Suprapubic skin (tissue), 3 donors: ENCODE data around the gene HILPDA.

Source experiments
- POLR2A ChIP-seq, 2 donors: fragments of 450-650 bp; IDR thresholded peaks; one replicate each; pipeline ENCODE4 v1.6.1; 2017; ENCODE audit warnings: antibody characterized with exemption in 2 of 2, mild to moderate bottlenecking in 2 of 2, moderate library complexity in 2 of 2
- TF ChIP-seq, protein P1 (sequence below), 2 donors: fragments of 200-600 bp in 1 of 2; fragments of 450-650 bp in 1 of 2; sonication (generic) in 1 of 2; IDR thresholded peaks; one replicate each; pipeline ENCODE4 v1.5.1; 2016 to 2019; ENCODE audit warnings: antibody characterized with exemption in 2 of 2, mild to moderate bottlenecking in 1 of 2, moderate library complexity in 1 of 2

DNA sequence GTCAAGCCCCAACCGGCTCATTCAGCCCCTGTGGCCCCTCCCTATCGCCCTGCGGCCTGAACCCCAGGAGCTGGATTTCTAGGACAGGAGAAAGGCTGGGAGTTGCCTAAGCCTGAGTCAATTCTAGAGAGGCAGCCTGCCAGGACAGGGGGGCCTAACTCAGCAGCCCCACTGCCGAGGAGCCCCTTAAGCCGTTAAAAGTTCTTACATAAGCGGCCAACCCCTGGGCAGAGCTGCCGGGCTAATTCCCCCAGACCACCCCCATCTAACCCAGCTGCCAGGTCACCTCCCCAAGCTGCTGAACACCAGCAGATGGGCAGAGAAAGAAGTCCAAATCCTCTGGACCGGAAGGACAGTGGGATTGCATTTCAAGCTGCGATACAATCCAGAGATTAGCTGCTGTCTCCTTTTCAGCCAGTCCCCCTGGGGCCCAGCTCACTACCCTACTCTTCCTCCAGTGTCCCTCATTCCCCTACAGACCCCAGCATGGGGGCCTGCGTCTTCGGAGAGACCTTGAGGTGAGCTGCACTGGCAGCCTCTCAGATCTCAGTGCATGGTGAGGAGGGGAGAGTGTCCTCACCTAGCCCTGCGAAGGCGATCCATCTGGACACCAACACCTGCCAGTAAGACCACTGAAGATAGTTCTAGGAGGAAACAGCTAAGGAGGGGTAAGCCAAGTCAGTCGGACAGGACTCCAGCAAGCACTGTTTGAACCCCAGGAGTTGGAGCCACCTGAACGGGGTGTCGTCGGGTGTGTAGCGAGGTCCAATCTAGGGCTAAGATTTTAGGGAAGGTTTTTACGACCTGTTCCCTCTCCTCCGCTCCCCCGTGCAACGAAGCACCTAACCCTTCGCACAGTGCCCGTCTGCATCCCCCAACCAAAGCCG is 46.7 kb upstream of the HILPDA start:
- no peak for TF ChIP-seq POLR2A (IDR thresholded peaks at IDR 0.05)
- TF ChIP-seq, protein P1, sequence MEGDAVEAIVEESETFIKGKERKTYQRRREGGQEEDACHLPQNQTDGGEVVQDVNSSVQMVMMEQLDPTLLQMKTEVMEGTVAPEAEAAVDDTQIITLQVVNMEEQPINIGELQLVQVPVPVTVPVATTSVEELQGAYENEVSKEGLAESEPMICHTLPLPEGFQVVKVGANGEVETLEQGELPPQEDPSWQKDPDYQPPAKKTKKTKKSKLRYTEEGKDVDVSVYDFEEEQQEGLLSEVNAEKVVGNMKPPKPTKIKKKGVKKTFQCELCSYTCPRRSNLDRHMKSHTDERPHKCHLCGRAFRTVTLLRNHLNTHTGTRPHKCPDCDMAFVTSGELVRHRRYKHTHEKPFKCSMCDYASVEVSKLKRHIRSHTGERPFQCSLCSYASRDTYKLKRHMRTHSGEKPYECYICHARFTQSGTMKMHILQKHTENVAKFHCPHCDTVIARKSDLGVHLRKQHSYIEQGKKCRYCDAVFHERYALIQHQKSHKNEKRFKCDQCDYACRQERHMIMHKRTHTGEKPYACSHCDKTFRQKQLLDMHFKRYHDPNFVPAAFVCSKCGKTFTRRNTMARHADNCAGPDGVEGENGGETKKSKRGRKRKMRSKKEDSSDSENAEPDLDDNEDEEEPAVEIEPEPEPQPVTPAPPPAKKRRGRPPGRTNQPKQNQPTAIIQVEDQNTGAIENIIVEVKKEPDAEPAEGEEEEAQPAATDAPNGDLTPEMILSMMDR (IDR thresholded peaks at IDR 0.05): no peak
